Testis (tissue), 2 donors: ENCODE results near the gene PAK1.

Source experiments
- CTCF ChIP-seq, 3 experiments: fragments of 450-650 bp in 2 of 3; fragments of 200-600 bp in 1 of 3; sonication (generic) in 1 of 3; IDR thresholded peaks; one replicate each; pipeline ENCODE4 v1.5.1; 2016 to 2019; ENCODE audit warnings: antibody characterized with exemption in 3 of 3, mild to moderate bottlenecking in 2 of 3, moderate library complexity in 1 of 3
- POLR2A ChIP-seq: fragments of 450-650 bp; IDR thresholded peaks from one replicate; pipeline ENCODE4 v1.6.1; 2017; ENCODE audit warnings: antibody characterized with exemption, mild to moderate bottlenecking, moderate library complexity

- TF ChIP-seq CTCF (IDR thresholded peaks at IDR 0.05) (no peak), POLR2A (no peak)
Observed at GRCh38 chr11:77441426-77441825, 32.5 kb downstream of the PAK1 start.
